NCI-H2029 (cell line): ENCODE results near the gene SEL1L2.

ENCODE experiments used
- DNase-seq: peaks from one replicate; lab custom pipeline; 2025; lab: John Stamatoyannopoulos, UW

The SEL1L2 gene

DNA sequence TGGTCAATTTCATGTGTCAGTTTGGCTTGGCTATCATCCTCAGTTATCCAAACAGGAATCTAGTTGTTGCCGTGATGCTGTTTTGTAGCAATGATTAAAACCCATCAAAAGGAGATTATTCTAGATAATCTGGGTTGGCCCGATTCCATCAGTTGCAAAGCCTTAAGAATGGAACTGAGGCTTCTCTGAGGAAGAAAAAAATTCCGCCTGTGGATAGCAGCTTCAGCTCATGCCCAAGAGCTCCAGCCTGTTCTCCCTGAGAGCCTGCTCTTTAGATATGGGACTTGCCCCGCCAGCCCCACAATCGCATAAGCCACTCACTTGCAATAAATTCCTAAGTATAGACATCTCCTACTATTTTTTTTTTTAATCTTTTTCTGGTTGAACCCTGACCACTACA is 61.5 kb downstream of the SEL1L2 start:
- no peak for DNase-seq

- DNase-seq, result no peak
These were observed 63.2 kb downstream of the SEL1L2 start for GRCh38 chr20:13927171-13927570.

DNA sequence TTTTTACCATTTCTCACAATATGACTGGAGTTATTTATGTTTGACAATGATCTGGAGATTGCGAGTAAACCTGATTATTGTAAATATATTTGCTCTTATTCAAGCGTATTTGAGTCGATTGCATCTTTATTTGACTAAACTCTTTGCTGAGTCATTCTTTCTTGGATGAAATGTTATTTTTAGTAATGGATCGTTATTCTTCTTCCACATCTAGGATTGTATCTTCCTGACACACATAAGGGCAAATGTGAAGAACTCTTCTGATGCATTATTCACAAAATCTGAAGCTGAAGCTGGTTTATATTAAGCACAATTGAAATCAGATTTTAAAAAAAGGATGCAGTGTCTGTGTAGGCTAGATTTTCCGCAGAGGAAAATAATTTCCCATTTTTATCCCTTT is 68.2 kb downstream of the SEL1L2 start:
- no peak for DNase-seq

GRCh38 chr20:13915284-13915683 is 75.1 kb downstream of the SEL1L2 start:
- peak; percentile 17 for DNase-seq

DNA sequence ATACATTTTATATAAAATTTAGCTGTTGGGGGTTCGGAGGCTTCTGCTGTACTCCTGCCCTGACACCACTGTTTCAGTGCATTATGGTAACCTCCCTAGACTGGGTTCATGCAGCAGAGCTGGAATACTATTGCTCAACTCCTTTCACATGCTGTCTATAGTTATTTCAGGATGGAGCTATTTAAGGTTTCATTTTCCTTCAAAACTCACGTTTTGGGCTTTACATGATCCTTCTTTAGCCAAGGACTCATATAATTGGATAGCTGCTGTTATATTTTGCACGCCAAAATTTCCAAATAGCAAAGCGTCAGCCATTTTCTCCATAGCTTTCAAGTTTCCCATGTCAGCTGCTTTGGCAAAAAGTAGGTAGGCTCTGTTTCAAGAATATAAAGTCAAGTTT is 76.8 kb downstream of the SEL1L2 start:
- no peak for DNase-seq

- no peak for DNase-seq
These were observed 77.3 kb downstream of the SEL1L2 start for GRCh38 chr20:13913131-13913530.

DNA sequence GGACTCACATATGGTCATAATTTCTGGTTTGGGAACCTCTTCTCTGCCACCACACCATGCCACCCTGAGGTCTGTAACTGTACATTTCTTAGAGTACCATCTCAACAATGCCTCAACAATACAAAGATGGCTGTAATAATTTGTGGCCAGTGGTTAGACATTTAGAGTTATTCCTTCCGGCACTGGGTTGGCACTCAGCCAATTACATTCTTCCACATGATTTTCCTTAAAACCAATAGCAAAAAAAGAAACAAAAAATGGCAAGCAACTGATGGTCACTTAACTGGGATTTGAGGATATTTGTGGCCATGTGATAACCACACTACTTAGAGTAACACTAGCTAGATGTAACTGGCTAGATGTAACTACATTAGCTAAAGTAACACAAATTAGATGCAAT is 79.9 kb downstream of the SEL1L2 start:
- DNase-seq, result no peak

DNA sequence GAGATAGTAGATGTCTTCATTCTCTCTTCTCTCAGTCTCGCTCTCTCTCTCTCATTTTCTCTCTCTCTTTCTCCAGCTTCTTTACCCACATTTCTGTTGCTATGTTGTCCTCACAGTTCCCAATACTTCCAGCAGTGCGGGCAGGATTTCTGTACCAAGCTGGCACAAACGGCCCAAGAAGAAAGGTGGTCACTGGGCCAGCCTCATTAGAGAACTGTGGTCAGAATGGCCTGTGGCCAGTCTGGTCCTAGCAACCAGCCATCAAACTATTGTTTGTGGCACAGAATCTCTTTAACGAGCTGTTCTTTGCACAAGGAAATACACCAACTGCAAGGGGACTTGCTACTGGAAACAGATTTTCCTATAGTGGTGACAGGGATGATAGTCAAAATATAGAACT is 81.3 kb downstream of the SEL1L2 start:
- DNase-seq, result no peak

DNA sequence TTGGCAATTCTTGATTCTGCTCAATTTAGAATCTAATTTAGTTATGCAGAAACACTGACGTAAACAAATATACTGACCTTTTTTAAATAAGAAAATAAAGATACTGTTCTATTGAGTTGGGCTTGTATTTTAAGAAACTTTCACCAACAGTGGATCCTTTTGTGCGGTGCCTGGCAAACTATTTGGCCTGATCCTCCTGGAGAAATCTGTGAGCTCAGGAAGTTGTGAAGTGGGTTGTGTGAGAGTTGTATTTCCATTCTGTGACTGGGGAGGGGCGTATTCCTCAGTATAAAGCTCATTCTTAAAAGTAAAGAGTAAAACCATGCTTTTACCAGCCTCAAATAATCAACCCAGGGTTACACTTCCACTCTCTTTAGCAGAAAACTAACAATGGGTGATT is 85.6 kb downstream of the SEL1L2 start:
- no peak for DNase-seq

GRCh38 chr20:13900496-13900895 is 89.9 kb downstream of the SEL1L2 start:
- DNase-seq, result no peak

GRCh38 chr20:13898012-13898612 is 92.3 kb downstream of the SEL1L2 start:
- DNase-seq, result no peak

DNA sequence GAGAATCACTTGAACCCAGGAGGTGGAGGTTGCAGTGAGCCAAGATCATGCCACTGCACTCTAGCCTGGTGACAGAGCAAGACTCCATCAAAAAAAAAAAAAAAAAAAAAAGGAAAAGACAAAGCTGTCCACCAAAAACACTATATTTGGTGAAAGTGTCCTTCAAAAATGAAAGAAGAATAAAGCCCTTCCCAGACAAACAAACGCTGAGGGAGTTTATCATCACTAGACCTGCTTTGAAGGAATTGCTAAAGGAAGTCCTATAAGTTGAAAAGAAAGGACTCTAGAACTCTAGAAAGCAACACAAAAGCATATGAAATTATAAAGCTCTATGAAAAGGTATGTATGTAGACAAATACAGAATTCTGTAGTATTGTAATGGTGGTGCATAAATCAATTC is 98.8 kb downstream of the SEL1L2 start:
- DNase-seq, result no peak

GRCh38 chr20:13884803-13885202 is 105.6 kb downstream of the SEL1L2 start:
- DNase-seq, result no peak

DNA sequence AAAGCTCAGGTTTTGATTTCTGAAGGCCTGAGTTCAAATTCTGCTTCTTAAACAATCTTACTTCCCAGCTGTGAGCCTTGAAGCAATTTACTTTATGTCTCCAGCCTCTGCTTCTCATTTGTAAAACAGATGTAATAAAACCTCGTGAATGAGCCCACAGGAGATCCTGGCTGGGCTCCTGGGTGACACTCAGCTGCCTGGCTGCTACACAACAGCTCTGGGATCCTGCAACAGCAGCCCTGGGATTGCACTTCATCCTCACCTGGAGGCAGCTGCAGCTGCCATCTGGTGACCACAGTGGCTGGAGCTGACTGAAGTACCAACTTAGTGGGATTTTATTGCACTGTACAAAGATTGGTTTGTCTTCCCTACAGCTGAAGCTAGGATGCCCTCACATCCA is 107.0 kb downstream of the SEL1L2 start:
- DNase-seq, result peak; percentile 13

GRCh38 chr20:13878566-13878965 is 111.8 kb downstream of the SEL1L2 start:
- no peak for DNase-seq

- DNase-seq, result peak; percentile 3
These were observed 112.6 kb downstream of the SEL1L2 start for GRCh38 chr20:13877793-13878192.

DNA sequence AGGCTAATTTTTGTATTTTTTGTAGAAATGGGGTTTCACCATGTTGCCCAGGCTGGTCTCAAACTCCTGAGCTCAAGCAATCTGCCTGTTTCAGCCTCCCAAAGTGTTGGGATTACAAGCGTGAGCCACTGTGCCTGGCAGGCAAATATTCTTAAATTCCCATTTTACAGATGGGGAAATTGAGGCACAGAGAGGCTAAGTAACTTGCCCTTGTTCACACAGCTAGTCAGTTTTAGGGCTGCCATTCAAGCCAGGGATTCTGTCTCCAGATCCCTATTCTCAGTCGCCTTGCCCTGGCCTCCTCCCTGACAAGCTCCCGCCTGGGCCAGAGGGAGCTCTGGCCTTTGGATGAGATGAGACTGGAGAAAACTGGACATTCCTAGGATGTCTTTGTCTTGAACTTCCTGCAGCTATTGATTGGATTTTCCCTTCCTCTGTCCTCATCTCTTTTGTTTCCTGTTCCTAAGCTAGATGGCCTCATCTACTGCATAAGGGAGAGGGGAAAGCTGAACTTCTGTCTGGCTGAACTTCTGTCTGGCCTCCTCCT is 115.1 kb downstream of the SEL1L2 start:
- DNase-seq, result no peak

- DNase-seq, result no peak
These were observed 115.8 kb downstream of the SEL1L2 start for GRCh38 chr20:13874394-13875157.

DNA sequence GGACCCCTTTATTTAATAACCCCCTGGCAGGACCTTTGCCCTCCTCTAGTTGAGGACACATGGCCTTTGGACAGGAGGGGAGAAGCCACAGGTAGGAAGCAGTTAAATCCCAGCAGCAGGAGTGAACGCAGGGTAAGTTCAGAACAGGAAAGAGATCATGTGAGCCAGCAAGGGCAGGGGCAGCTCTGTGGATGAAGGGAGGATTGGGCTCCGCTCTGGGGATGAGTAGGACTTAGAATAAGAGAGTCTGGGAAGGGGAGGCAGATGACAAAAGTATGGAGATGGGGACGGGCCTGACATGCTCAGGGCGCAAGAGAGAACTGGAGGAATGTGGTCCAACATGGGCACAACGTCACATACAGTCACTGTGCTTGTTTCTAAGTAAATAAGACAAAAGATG is 116.6 kb downstream of the SEL1L2 start:
- DNase-seq, result no peak

DNA sequence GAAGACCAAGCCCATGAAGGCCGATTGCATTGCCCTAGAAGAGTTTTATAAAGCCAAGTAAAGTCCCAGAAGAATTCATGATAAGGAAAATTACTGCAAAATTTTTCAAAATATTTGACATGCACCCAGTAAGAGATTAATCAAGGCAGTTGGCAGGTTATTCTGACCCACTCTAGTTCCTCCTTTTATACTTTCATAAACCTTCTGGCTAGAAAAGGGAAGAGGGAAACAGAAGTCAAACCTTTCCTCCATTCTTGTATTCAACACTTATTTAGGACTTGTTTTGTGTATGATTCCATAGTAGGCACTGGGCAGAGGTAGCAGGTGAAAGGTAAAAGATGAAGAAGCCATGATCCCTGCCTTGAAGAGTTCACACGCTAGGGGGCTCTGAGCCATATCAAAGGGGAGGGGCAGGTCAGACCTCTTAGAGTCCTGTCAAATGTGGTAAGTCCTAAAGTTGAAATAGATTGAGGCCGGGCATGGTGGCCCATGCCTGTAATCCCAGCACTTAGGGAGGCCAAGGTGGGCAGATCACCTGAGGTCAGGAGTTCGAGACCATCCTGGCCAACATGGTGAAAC is 120.2 kb downstream of the SEL1L2 start:
- DNase-seq, result no peak

DNA sequence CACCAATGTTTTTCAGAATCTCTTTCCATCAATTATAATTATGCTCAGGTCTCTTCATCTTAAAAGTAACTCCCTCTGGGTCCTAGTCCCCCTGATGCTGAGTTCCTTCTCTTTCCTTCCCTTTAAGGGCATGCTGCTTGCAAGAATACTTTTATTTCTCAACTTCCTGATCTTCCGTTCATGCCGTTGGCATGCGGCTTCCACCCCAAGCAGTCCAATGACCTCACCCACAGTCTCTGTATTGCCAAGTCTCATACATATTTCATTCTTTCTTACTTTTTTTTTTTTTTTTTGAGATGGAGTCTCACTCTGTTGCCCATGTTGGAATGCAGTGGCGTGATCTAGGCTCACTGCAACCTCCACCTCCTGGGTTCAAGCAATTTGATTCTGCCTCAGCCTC is 122.1 kb downstream of the SEL1L2 start:
- DNase-seq, result no peak

DNA sequence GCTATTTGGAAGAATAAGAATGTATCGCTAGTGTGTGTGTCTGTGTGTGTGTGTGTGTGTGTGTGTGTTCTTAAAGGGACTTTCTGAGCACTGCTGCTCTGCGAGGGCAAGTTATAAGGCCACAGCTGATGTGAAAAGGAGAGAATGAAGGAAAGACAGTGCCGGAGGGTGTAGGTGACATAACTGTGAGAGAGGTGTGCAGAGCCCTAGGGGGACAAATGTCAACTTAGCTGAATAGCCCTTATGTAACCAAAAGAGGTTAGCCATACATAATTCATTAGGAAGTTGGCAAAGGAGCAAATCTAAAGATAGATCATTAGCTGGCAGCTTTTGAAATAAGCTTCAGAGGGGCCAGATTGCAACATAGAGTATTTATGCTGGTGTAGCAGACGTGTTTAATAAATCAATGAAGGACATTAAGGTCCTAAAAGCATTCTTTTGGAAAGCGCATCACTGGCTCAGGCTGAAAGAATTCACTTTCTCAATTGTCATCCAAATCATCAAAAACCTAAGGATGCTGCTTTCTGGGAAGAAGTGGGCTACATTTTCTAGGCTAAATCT is 124.5 kb downstream of the SEL1L2 start:
- peak; percentile 13 for DNase-seq

DNA sequence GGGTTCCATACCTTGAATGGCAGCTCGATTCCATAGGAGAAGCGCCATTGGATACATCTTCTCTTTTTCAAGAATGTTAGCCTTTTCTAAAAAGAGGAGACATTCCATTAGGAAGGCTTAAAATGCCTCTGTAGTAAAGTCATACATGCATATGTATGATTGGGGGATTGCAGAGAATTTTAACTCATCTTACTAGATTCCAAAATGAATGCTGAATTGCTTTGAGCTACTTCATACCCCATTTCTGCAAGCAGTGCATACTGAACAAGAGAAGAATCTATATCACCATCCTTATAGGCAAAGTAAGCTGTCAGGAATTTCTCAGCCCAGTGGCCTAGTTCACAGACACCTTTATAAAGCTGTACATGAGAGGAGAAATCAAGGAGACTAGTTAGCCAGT is 125.3 kb downstream of the SEL1L2 start:
- no peak for DNase-seq
